Measurements from ENCODE around the gene SLC12A9.

SLC12A9 gene

DNA sequence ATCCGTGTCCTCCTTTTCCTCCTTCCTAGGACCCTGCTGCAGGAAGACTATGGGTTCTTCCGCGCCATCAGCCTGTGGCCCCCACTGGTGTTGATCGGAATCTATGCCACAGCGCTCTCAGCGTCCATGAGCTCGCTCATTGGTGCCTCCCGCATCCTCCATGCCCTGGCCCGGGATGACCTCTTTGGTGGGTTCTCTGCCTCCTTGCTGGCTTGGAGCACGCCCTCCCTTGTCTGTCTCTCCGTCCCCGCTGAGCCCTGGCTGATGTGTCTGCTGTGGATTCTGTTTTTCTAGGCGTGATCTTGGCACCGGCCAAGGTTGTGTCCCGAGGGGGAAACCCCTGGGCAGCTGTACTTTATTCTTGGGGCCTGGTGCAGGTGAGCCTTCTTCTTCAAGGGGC is 7.3 kb downstream of the SLC12A9 start:
- Histone ChIP-seq H3K27ac (ENCODE audit: low read length) (no peak overlapping the region), H3K9ac (ENCODE audit: low read length) (no peak overlapping the region), H4K20me1 (ENCODE audit: insufficient read depth, low read length) (no peaks in the 10 kb centered on the region), H3K36me3 (replicated peaks; ENCODE audit: insufficient read depth, low read length) (no peaks in the 10 kb centered on the region), H3K27me3 (replicated peaks; ENCODE audit: insufficient read depth, low read length) (no peaks in the 10 kb centered on the region), H3F3A (ENCODE audit: insufficient read depth, low read length) (no peaks in the 10 kb centered on the region), H2AFZ (ENCODE audit: low read length) (no peak overlapping the region), H3K4me1 (ENCODE audit: low read length) (no peaks in the 10 kb centered on the region), H3K79me2 (ENCODE audit: low read length) (no peaks in the 10 kb centered on the region), H3K9me3 (replicated peaks; ENCODE audit: insufficient read depth, low read length) (no peaks in the 10 kb centered on the region), H3K9me2 (replicated peaks; ENCODE audit: insufficient read depth, low read length) (no peaks in the 10 kb centered on the region), H3K4me3 (ENCODE audit: low read length) (no peak overlapping the region), H3K4me2 (ENCODE audit: low read depth, low read length) (no peak overlapping the region)
- TF ChIP-seq, protein P1, sequence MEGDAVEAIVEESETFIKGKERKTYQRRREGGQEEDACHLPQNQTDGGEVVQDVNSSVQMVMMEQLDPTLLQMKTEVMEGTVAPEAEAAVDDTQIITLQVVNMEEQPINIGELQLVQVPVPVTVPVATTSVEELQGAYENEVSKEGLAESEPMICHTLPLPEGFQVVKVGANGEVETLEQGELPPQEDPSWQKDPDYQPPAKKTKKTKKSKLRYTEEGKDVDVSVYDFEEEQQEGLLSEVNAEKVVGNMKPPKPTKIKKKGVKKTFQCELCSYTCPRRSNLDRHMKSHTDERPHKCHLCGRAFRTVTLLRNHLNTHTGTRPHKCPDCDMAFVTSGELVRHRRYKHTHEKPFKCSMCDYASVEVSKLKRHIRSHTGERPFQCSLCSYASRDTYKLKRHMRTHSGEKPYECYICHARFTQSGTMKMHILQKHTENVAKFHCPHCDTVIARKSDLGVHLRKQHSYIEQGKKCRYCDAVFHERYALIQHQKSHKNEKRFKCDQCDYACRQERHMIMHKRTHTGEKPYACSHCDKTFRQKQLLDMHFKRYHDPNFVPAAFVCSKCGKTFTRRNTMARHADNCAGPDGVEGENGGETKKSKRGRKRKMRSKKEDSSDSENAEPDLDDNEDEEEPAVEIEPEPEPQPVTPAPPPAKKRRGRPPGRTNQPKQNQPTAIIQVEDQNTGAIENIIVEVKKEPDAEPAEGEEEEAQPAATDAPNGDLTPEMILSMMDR (IDR thresholded peaks at IDR 0.05; ENCODE audit: low read length), result no peak
- TF ChIP-seq EZH2phosphoT487 (IDR thresholded peaks at IDR 0.05; ENCODE audit: low read length) (no peak), EZH2 (optimal IDR thresholded peaks at IDR 0.05; ENCODE audit: low read depth, low read length) (no peak)
- no peak for DNase-seq

DNA sequence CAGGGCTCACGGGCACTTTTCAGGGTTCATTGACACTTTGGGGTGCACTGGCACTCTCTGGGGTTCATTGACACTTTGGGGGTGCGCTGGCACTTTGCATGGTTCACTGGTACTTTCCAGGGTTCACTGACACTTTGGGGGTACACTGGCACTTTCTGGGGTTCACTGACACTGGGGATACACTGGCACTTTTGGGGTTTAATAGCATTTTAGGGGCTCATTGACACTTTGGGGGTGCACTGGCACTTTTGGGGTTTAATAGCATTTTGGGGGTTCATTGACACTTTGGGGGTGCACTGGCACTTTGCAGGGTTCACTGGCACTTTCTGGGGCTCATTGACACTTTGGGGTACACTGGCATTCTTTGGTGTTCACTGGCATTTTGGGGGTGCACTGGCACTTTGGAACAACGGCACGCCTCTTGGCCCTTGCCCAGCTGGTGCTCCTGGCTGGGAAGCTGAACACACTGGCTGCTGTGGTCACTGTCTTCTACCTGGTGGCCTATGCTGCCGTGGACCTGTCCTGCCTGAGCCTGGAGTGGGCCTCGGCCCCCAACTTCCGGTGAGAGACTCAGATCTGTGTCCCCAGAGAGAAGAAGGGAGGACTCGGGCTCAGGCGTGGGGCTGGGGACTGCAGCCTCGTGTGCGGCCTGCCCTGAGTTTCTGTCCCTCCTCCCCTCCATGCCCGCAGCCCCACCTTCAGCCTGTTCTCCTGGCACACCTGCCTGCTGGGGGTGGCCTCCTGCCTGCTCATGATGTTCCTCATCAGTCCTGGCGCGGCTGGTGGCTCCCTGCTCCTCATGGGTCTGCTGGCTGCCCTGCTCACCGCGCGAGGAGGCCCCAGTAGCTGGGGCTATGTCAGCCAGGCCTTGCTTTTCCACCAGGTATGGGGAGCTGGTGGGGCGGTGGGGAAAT is 8.4 kb downstream of the SLC12A9 start:
- Histone ChIP-seq H3K36me3 (replicated peaks; ENCODE audit: insufficient read depth, low read length) (no peaks in the 10 kb centered on the region), H2AFZ (ENCODE audit: low read length) (no peak overlapping the region), H3F3A (ENCODE audit: insufficient read depth, low read length) (no peaks in the 10 kb centered on the region), H3K27me3 (replicated peaks; ENCODE audit: insufficient read depth, low read length) (no peaks in the 10 kb centered on the region), H4K20me1 (ENCODE audit: insufficient read depth, low read length) (no peaks in the 10 kb centered on the region), H3K4me3 (ENCODE audit: low read length) (no peak overlapping the region), H3K79me2 (ENCODE audit: low read length) (no peaks in the 10 kb centered on the region), H3K9ac (ENCODE audit: low read length) (no peak overlapping the region), H3K9me2 (replicated peaks; ENCODE audit: insufficient read depth, low read length) (no peaks in the 10 kb centered on the region), H3K4me2 (ENCODE audit: low read depth, low read length) (no peak overlapping the region), H3K27ac (ENCODE audit: low read length) (no peak overlapping the region), H3K4me1 (ENCODE audit: low read length) (no peaks in the 10 kb centered on the region), H3K9me3 (replicated peaks; ENCODE audit: insufficient read depth, low read length) (no peaks in the 10 kb centered on the region)
- TF ChIP-seq EZH2 (optimal IDR thresholded peaks at IDR 0.05; ENCODE audit: low read depth, low read length) (no peak), EZH2phosphoT487 (IDR thresholded peaks at IDR 0.05; ENCODE audit: low read length) (no peak)
- TF ChIP-seq, protein P1 (IDR thresholded peaks at IDR 0.05; ENCODE audit: low read length), result no peak
- DNase-seq, result no peak

DNA sequence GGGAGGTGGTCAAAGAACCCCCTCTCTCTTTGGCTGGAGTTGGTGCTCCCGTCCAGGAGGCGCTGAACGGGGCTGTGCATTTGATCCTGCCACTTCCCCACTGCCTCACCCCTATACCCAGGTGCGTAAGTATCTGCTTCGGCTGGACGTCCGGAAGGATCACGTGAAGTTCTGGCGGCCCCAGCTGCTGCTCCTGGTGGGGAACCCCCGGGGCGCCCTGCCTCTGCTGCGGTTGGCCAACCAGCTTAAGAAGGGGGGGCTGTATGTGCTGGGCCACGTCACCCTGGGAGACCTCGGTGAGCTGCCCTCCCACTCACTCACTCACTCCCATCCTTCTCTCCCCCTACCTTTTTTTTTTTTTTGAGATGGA is 9.1 kb downstream of the SLC12A9 start:
- TF ChIP-seq, protein P1 (IDR thresholded peaks at IDR 0.05; ENCODE audit: low read length), result no peak
- TF ChIP-seq EZH2 (optimal IDR thresholded peaks at IDR 0.05; ENCODE audit: low read depth, low read length) (no peak), EZH2phosphoT487 (IDR thresholded peaks at IDR 0.05; ENCODE audit: low read length) (no peak)
- Histone ChIP-seq H3K9ac (ENCODE audit: low read length) (no peak overlapping the region), H3K79me2 (ENCODE audit: low read length) (no peaks in the 10 kb centered on the region), H3K4me3 (ENCODE audit: low read length) (no peak overlapping the region), H3K27ac (ENCODE audit: low read length) (no peak overlapping the region), H3K9me2 (replicated peaks; ENCODE audit: insufficient read depth, low read length) (no peaks in the 10 kb centered on the region), H3K36me3 (replicated peaks; ENCODE audit: insufficient read depth, low read length) (no peaks in the 10 kb centered on the region), H3K4me2 (ENCODE audit: low read depth, low read length) (no peak overlapping the region), H2AFZ (ENCODE audit: low read length) (no peak overlapping the region), H3K9me3 (replicated peaks; ENCODE audit: insufficient read depth, low read length) (no peaks in the 10 kb centered on the region), H3K4me1 (ENCODE audit: low read length) (no peaks in the 10 kb centered on the region), H3K27me3 (replicated peaks; ENCODE audit: insufficient read depth, low read length) (no peaks in the 10 kb centered on the region), H4K20me1 (ENCODE audit: insufficient read depth, low read length) (no peaks in the 10 kb centered on the region), H3F3A (ENCODE audit: insufficient read depth, low read length) (no peaks in the 10 kb centered on the region)
- no peak for DNase-seq

Data from MM.1S (cell line).